ENCODE measurements around the gene SERPINA9.
"Not testable (repeated sequence)": the region's sequence is repeated elsewhere in the genome, so short reads cannot be mapped to it uniquely, and the experiment has no call there.

SERPINA9 gene

DNA sequence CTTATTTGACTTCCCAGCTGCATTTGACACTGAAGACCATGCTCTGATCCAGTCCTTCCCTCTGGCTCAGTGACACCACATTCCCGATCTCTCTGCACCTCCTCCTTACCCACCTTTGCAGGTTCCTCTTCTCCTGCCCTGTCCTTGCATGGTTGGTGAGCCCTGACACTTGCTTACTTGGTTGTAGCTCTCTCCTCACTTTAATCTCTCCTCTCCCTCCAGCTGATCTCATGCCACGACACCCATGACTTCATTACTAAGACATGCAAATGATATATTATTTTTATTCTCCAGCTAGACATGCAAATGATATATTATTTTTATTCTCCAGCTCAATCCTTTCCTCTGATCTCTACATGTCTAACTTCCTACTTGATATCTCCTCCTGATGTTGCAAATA, at the start of gene SERPINA9:
Gene SERPINA9 (minus strand): TSS at position 175 of the 400 bp plus-strand sequence. CDS start 6,357 bp downstream, outside the sequence.
- no peak for DNase-seq

- no peak for DNase-seq
Measured at GRCh38 chr14:94524093-94524492, 48.1 kb upstream of the SERPINA9 start.

- no peak for DNase-seq
Measured at GRCh38 chr14:94523265-94523664, 47.3 kb upstream of the SERPINA9 start.

- no peak for DNase-seq
Measured at GRCh38 chr14:94522115-94522724, 46.2 kb upstream of the SERPINA9 start.

DNA sequence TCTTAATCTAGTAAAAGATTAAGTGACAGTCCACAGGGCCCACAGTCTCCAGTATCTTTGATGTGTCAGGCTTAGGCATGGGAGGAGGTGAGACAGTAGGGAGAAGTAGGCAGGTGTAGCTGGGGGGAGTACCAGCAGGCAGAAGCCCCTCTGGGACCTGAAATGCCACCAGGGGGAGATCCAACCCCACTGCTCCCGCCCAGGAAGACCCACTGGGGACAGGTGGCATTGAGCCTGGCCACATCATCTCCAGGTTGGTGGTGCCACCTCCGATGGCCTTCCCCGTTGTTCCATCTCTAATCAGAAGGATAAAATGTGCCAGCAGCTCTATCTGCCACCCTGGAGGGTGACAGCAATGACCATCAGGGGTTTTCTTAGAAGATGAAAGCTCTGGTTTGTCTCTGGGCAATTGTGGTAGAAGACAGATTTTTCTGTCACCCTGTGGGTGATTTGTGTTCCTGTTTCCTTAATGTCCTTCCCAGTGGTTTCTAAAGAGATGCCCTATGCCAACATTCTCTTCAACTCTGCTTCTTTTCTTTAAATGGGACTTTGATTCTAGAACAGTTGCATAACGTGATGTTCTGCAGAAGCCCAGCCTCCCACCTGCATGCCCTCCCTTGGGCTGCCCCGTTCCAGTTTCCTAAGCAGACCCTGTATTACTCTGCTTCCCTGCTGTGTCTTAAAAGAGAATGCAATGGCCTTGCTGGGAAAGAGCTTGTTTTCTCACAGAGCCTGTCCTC, 45.5 kb upstream of the SERPINA9 start:
- DNase-seq, result no peak

GRCh38 chr14:94517641-94518257, 41.8 kb upstream of the SERPINA9 start:
- no peak for DNase-seq

- DNase-seq, result no peak
Measured at GRCh38 chr14:94517248-94517640, 41.2 kb upstream of the SERPINA9 start.

DNA sequence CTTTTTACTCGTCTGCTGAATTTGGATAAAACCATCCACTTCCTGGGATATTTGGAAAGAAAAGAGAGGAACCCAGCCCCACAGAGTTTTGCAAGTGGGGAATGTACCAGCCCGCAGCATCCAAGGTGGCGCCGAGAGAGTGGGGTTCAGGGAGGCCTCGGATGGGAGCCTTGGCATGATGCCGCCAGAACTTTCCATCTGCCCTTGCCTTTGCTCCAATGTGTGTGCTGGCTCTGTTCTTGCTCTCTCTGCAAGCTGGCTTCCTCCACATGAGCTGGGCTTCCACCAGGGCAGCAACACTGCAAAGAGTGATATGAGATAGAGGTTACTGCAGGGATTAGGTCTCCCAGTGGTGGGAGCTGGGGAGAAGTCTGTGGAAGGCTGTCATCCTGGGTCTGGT, 39.9 kb upstream of the SERPINA9 start:
- no peak for DNase-seq

DNA sequence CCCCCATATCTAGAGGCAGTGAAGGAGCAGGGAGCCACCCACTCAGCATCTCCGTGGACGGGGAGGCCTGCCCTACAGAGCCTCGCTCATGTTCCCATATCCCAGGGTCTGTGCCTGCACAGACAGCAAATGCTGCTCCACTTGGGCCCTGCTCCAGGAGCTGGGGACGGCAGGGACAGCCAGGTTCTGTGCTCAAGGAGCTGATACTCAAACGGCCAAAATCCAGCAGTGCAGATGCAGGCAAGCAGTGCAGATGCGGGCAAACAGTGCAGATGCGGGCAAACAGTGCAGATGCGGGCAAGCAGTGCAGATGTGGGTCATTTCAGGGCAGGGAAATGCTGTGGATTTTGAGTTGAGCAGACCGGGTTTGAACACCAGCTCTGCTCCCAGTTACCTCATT, 39.4 kb upstream of the SERPINA9 start:
- no peak for DNase-seq

GRCh38 chr14:94514351-94514750, 38.4 kb upstream of the SERPINA9 start:
- DNase-seq, result no peak

GRCh38 chr14:94510481-94510880, 34.5 kb upstream of the SERPINA9 start:
- DNase-seq, result not testable (repeated sequence)

DNA sequence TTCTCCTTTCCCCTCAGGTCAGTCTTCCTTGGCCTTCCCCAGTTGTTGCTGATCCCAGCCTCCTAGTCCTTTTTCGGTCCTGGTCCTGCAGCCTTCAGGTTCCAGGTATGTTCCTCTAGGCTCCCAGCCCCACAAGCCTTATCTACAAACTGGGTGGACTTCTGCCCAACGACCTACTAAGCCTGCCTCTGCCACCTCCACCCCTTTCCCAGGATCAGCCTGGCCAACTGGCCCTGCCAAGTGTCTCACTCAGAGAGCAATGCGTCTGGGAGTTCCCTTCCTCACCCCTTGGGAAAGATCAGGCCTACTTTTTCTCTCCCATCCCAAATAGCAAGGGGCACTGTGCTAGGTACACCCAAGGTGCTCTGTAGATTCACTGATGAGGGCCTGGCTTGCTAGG, 33.4 kb upstream of the SERPINA9 start, which contains the start of gene SERPINA12:
Gene SERPINA12 (minus strand): TSS at position 114 of the 400 bp plus-strand sequence. CDS start 11,072 bp downstream, outside the sequence.
- DNase-seq, result no peak

- DNase-seq, result no peak
Measured at GRCh38 chr14:94505641-94506040, 29.6 kb upstream of the SERPINA9 start.

DNA sequence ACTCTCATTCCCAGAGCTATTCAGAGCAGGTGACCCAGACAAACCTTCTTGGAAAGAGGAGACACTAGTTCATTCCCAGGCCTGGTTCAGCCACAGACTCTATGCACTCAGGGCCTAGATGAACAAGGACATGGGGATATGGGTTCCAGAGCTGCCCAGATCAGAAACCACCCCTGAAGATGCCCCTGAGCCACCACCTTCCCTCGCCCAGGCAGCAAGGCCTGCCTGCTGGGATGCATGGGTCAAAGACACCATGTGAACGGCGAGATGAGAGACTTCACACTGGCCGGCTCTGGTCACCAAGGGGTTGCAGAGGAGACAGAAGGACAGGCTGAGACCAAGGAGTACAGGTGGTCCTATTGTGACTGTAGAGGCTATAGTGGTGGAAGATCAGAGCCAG, 29.2 kb upstream of the SERPINA9 start:
- no peak for DNase-seq

DNA sequence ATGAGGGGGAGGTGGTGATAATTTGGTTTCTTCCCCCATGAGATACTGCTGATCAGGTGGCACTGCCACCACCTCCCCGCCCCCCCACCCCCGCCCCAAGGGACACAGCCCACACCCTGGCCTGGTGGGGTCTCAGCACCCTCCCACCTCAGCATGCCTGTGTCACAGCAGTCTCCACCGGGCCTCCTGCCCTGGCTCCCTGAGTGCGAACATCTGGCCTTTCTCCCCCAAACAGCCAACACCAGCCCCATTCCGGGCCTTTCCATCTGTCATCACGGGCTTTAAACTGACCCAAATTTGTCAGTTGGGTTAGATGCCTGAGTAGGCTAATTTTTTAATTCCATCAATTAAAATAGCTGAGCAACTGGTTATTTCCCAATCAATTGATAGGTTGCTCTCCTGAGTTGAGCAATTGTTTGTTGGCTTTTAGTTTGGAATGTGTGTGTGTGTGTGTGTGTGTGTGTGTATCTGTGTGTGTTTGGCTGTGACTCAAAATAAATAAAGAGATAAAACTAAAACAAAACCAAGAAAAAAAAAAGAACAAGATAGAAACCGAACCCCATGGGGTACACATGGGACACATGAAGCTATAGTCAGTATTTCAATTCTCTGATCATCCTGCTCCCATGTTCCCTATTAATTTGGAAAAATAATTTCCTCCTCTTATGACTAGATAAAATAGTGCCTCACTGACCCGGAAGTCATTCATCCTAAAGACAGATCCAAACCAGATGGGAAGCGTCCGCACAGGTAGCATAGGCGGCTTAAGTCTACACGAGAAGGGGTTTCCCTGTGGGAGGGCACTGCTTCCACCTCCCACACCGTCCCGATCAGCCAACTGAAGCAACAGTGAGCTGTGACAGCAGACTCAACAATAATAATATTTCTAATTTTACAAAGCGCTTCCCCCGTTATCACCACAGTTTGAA, 25.9 kb upstream of the SERPINA9 start:
- no peak for DNase-seq

GRCh38 chr14:94500264-94500663, 24.3 kb upstream of the SERPINA9 start:
- no peak for DNase-seq

DNA sequence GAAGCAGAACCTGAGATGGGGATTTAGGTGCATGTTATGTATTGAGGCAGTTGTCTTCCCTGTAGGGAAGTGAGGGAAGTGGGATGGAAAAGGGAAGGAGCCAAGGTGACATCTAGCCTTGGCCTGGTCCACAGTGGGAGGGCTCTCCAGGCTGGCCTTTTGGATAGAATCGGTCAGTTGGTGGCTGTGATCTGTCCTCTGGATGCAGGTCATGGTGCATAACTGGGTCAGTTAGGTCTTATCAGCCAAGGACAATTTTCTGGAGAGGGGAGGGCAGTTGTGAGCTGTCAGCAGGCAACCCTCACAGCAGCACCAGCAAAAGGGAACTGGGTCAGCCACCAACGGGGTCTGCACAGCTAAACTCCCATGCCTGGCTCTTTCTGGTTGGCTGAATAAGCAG, 23.7 kb upstream of the SERPINA9 start:
- DNase-seq, result no peak

DNA sequence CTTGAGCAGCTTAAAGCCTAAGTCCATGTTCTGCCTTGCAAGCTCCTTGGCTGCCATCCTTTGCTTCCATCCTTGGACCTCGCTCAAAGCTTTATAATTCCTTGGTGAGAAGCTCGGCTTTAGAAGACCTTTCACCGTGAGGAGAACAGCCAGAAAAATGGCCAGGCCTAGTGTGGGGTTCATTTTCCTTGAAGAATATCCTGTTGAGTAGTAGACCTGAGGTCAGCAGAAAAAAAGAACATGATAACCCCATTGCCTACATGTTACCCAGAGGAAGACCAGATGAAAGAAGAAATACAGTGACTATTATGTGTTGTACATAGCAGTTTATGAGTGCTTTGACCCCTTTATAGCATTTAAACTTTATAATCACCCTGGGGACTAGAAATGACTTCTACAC, 22.2 kb upstream of the SERPINA9 start:
- no peak for DNase-seq

DNA sequence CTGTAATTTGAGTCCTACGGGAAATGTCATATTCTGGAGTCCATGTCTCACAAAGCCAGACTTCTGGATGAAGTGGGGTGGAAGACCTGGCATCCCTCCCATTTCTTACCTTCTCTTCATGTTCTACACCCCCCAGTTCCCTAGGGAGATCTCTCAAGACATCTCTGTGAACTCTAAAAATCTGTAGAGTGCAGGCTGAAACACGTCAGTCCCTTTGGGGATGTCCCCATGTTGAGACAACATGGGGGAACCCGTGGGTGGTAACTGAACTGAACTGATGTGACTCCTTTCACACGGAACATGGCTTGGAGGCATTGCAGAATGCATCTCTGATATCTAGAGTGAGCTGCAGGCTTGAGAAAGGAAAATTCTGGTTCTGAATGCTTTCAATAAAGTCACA, 18.1 kb upstream of the SERPINA9 start:
- no peak for DNase-seq

DNA sequence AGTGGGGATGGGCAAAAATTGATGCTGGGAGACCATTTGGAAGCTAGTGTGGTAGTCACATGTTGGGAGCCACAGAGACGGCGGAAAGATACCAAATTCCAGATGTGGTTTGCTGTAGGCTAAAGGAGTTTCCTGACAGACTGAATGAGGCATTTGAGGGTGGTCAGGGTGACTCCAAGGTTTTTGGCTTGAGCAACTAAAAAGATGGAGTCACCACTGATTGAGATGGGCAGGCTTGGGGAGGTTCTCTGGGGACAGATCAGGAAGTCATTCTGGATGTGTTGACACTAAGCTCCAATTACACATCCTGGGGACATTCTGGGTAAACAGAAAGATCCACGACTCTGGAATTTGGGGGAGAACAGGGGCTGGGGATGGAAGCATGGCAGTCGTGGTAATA, 15.5 kb upstream of the SERPINA9 start:
- DNase-seq, result no peak

GRCh38 chr14:94489336-94489735, 13.3 kb upstream of the SERPINA9 start:
- DNase-seq, result no peak

GRCh38 chr14:94486883-94487282, 10.9 kb upstream of the SERPINA9 start:
- DNase-seq, result no peak

All from NCI-H1092 (cell line).